CD8-positive, alpha-beta memory T cell (primary cell): ENCODE measurements around the gene NOXO1. TPM values are rescaled to one million over a fixed set of nuclear protein-coding genes. Genes with fewer than 3 reads are reported as not detected.

Experiments used
- CTCF ChIA-PET: fragments of 350-600 bp; sonication (Branson Sonifier 250); formaldehyde crosslinking; loops from one replicate; lab custom pipeline; 2021; ENCODE audit warnings: antibody characterized with exemption; lab: Charles Lee
- POLR2A ChIA-PET: fragments of 350-600 bp; sonication (Branson Sonifier 250); formaldehyde crosslinking; loops from one replicate; lab custom pipeline; 2021; ENCODE audit warnings: antibody characterized with exemption; lab: Charles Lee
- DNase-seq, 5 donors: peaks; one replicate each; pipeline versions ENCODE4 v3.0.0 to v3.0.0-alpha.2; 2020 to 2022; ENCODE audit warnings: mixed read lengths in 1 of 5
- H3K27ac ChIP-seq: one replicate; pipeline ENCODE4 v1.7.0; 2013; ENCODE audit warnings: low read depth, mild to moderate bottlenecking, low read length, moderate library complexity
- H3K27me3 ChIP-seq: 2 replicates; pipeline ENCODE4 v1.7.0; 2013; ENCODE audit warnings: low read length, mild to moderate bottlenecking; ENCODE audit not compliant: insufficient read depth, poor library complexity, severe bottlenecking
- H3K36me3 ChIP-seq: 2 replicates; pipeline ENCODE4 v1.7.0; 2013; ENCODE audit warnings: mild to moderate bottlenecking, low read length, moderate library complexity; ENCODE audit not compliant: insufficient read depth
- H3K4me1 ChIP-seq: 2 replicates; pipeline ENCODE4 v1.7.0; 2013; ENCODE audit warnings: mild to moderate bottlenecking, low read length, moderate library complexity; ENCODE audit not compliant: insufficient read depth
- H3K4me3 ChIP-seq: 2 replicates; pipeline ENCODE4 v1.7.0; 2013; ENCODE audit warnings: mild to moderate bottlenecking, low read length
- H3K9me3 ChIP-seq: 2 replicates; pipeline ENCODE4 v1.7.0; 2013; ENCODE audit warnings: mild to moderate bottlenecking, low read length
- H3K27ac Mint-ChIP-seq, 8 donors: one replicate each; pipeline ENCODE4 v1.8.0; 2020 to 2021; ENCODE audit warnings: mixed read lengths in 8 of 8, mild to moderate bottlenecking in 6 of 8, inconsistent platforms in 3 of 8, moderate library complexity in 3 of 8
- H3K27me3 Mint-ChIP-seq, 2 donors: one replicate each; pipeline ENCODE4 v1.8.0; 2020 to 2021; ENCODE audit warnings: mixed read lengths in 2 of 2, mild to moderate bottlenecking in 1 of 2, moderate library complexity in 1 of 2
- H3K36me3 Mint-ChIP-seq, 3 donors: one replicate each; pipeline ENCODE4 v1.8.0; 2020 to 2021; ENCODE audit warnings: mixed read lengths in 3 of 3, inconsistent platforms in 1 of 3, mild to moderate bottlenecking in 1 of 3
- H3K4me1 Mint-ChIP-seq, 3 donors: one replicate each; pipeline ENCODE4 v1.8.0; 2020 to 2021; ENCODE audit warnings: mixed read lengths in 3 of 3, inconsistent platforms in 1 of 3, mild to moderate bottlenecking in 1 of 3
- H3K4me3 Mint-ChIP-seq, 7 donors: one replicate each; pipeline ENCODE4 v1.8.0; 2020 to 2021; ENCODE audit warnings: mixed read lengths in 7 of 7, mild to moderate bottlenecking in 6 of 7, moderate library complexity in 4 of 7, inconsistent platforms in 2 of 7
- H3K9me3 Mint-ChIP-seq, 5 donors: one replicate each; pipeline ENCODE4 v1.8.0; 2020 to 2022; ENCODE audit warnings: mixed read lengths in 5 of 5, mild to moderate bottlenecking in 3 of 5, moderate library complexity in 2 of 5, inconsistent platforms in 1 of 5
- polyA plus RNA-seq: library from polyadenylated mRNA; unstranded; fragments of 300-500 nt; fragmentation: Illumina TruSeq; gene quantifications from one replicate; pipeline ENCODE4 v1.2.3, GENCODE V29; 2021
- total RNA-seq, 2 experiments: library from RNA; stranded (reverse); gene quantifications; one replicate each; pipeline ENCODE4 v1.2.3, GENCODE V29; 2021

NOXO1 gene
- total and polyA plus RNA-seq, 3 experiments from 2014 or later = 0.47 to 0.48 TPM; not detected in 1

- Histone ChIP-seq H3K9me3 (no peaks in the 10 kb centered on the region), H3K27me3 (peaks cover 16% of the 10 kb centered on the region), H3K4me3 (no peak overlapping the region), H3K36me3 (peaks cover 11% of the 10 kb centered on the region), H3K27ac (no peak overlapping the region), H3K4me1 (peaks cover 20% of the 10 kb centered on the region)
- Mint-ChIP-seq H3K27me3 (peaks cover 13 to 16% of the 10 kb centered on the region in 2 donors), H3K4me3 (no peak overlapping the region), H3K27ac (no peak overlapping the region), H3K36me3 (peaks cover 0 to 32% (median 2%) of the 10 kb centered on the region in 3 donors), H3K9me3 (no peaks in the 10 kb centered on the region), H3K4me1 (peaks cover 8 to 23% (median 12%) of the 10 kb centered on the region in 3 donors)
- no peak for DNase-seq
- POLR2A ChIA-PET = interaction anchor here (0.7 to 1.4 kb wide), 3 partner anchors 11 to 234 kb away, joined by 3 to 4 read pairs (median 3); partner anchors contain the start of gene PGP
- CTCF ChIA-PET = interaction anchor here (1.5 kb wide), 1 partner anchor 23 kb away, joined by 4 read pairs; no protein-coding TSS in a partner anchor
Measured at GRCh38 chr16:1980770-1981087, 540 bp downstream of the NOXO1 start.

GRCh38 chr16:1980030-1980769 is 1.1 kb downstream of the NOXO1 start:
- Histone ChIP-seq H3K9me3 (no peaks in the 10 kb centered on the region), H3K27ac (no peak overlapping the region), H3K27me3 (peaks cover 16% of the 10 kb centered on the region), H3K36me3 (peaks cover 15% of the 10 kb centered on the region), H3K4me1 (peaks cover 18% of the 10 kb centered on the region), H3K4me3 (no peak overlapping the region)
- Mint-ChIP-seq H3K4me1 (peaks cover 8 to 19% (median 12%) of the 10 kb centered on the region in 3 donors), H3K27me3 (peaks cover 12 to 16% of the 10 kb centered on the region in 2 donors), H3K36me3 (peaks cover 0 to 34% (median 2%) of the 10 kb centered on the region in 3 donors), H3K4me3 (no peak overlapping the region), H3K27ac (no peak overlapping the region), H3K9me3 (no peaks in the 10 kb centered on the region)
- ChIA-PET POLR2A (interaction anchor here (0.7 kb wide), 1 partner anchor 235 kb away, joined by 3 read pairs; the partner anchor contains the start of gene PGP), CTCF (interaction anchor here (1.5 kb wide), 1 partner anchor 23 kb away, joined by 4 read pairs; no protein-coding TSS in a partner anchor)
- no peak for DNase-seq

- ChIA-PET CTCF (interaction anchor here (1.5 kb wide), 1 partner anchor 24 kb away, joined by 4 read pairs; no protein-coding TSS in a partner anchor), POLR2A (interaction anchor here (0.5 to 1.7 kb wide), 2 partner anchors 43 to 197 kb away, joined by 3 to 4 read pairs; partner anchors contain the start of genes NUBP2 and SPSB3)
- Histone ChIP-seq H3K27ac (no peak overlapping the region), H3K4me1 (peaks cover 11% of the 10 kb centered on the region), H3K27me3 (peaks cover 16% of the 10 kb centered on the region), H3K4me3 (no peak overlapping the region), H3K9me3 (no peaks in the 10 kb centered on the region), H3K36me3 (peaks cover 20% of the 10 kb centered on the region)
- Mint-ChIP-seq H3K4me3 (peak overlapping the region in 1 of 7 donors; percentile 32), H3K36me3 (peaks cover 0 to 40% (median 2%) of the 10 kb centered on the region in 3 donors), H3K27ac (no peak overlapping the region), H3K27me3 (peaks cover 12 to 16% of the 10 kb centered on the region in 2 donors), H3K4me1 (peaks cover 2 to 12% (median 6%) of the 10 kb centered on the region in 3 donors), H3K9me3 (no peaks in the 10 kb centered on the region)
- DNase-seq = no peak
Measured at GRCh38 chr16:1979271-1980029, 1.8 kb downstream of the NOXO1 start.

- CTCF ChIA-PET = no interaction called here
- H3K27me3 ChIP-seq = peaks cover 16% of the 10 kb centered on the region
- H3K4me1 ChIP-seq = peaks cover 9% of the 10 kb centered on the region
- POLR2A ChIA-PET = interaction anchor here (0.5 to 1.7 kb wide), 2 partner anchors 44 to 196 kb away, joined by 3 to 4 read pairs; partner anchors contain the start of genes NUBP2 and SPSB3
- peaks cover 2 to 11% (median 6%) of the 10 kb centered on the region in 3 donors for H3K4me1 Mint-ChIP-seq
- no peaks in the 10 kb centered on the region for H3K9me3 Mint-ChIP-seq
- peaks cover 12 to 16% of the 10 kb centered on the region in 2 donors for H3K27me3 Mint-ChIP-seq
- H3K4me3 ChIP-seq = no peak overlapping the region
- H3K36me3 Mint-ChIP-seq = peaks cover 0 to 45% (median 2%) of the 10 kb centered on the region in 3 donors
- no peak overlapping the region for H3K4me3 Mint-ChIP-seq
- H3K27ac ChIP-seq = no peak overlapping the region
- DNase-seq = no peak
- no peaks in the 10 kb centered on the region for H3K9me3 ChIP-seq
- no peak overlapping the region for H3K27ac Mint-ChIP-seq
- H3K36me3 ChIP-seq = peaks cover 20% of the 10 kb centered on the region
Measured at GRCh38 chr16:1978476-1979120, 2.7 kb downstream of the NOXO1 start.

- DNase-seq = no peak
- Histone ChIP-seq H3K4me1 (peaks cover 6% of the 10 kb centered on the region), H3K4me3 (no peak overlapping the region), H3K27ac (no peak overlapping the region), H3K27me3 (peaks cover 16% of the 10 kb centered on the region), H3K36me3 (peaks cover 20% of the 10 kb centered on the region), H3K9me3 (no peaks in the 10 kb centered on the region)
- peaks cover 0 to 48% (median 2%) of the 10 kb centered on the region in 3 donors for H3K36me3 Mint-ChIP-seq
- CTCF ChIA-PET = interaction anchor here (1.1 kb wide), 1 partner anchor 26 kb away, joined by 3 read pairs; no protein-coding TSS in a partner anchor
- H3K4me1 Mint-ChIP-seq = peaks cover 2 to 6% (median 3%) of the 10 kb centered on the region in 3 donors
- no peak overlapping the region for H3K27ac Mint-ChIP-seq
- peaks cover 12% of the 10 kb centered on the region in 2 donors for H3K27me3 Mint-ChIP-seq
- H3K4me3 Mint-ChIP-seq = no peak overlapping the region
- no peaks in the 10 kb centered on the region for H3K9me3 Mint-ChIP-seq
- POLR2A ChIA-PET = no interaction called here
Measured at GRCh38 chr16:1977875-1978268, 3.4 kb downstream of the NOXO1 start.

- CTCF ChIA-PET = interaction anchor here (1.0 to 1.1 kb wide), 2 partner anchors 27 to 163 kb away, joined by 3 to 4 read pairs; no protein-coding TSS in a partner anchor
- no peaks in the 10 kb centered on the region for H3K9me3 Mint-ChIP-seq
Measured at GRCh38 chr16:1976951-1977874, 4.1 kb downstream of the NOXO1 start.

GRCh38 chr16:1976216-1976520 is 5.1 kb downstream of the NOXO1 start:
- CTCF ChIA-PET = no interaction called here
- no peak overlapping the region for H3K27ac ChIP-seq
- POLR2A ChIA-PET = interaction anchor here (1.4 kb wide), 1 partner anchor 11 kb away, joined by 5 read pairs; the partner anchor contains the start of gene RPS2
- Mint-ChIP-seq H3K27me3 (peaks cover 6 to 13% of the 10 kb centered on the region in 2 donors), H3K4me3 (no peak overlapping the region), H3K4me1 (peaks cover 13 to 15% (median 14%) of the 10 kb centered on the region in 3 donors), H3K36me3 (peaks cover 0 to 57% (median 2%) of the 10 kb centered on the region in 3 donors), H3K9me3 (peaks cover 0 to 5% (median 0%) of the 10 kb centered on the region in 5 donors), H3K27ac (no peak overlapping the region)
- no peak overlapping the region for H3K4me3 ChIP-seq
- no peak for DNase-seq
- H3K36me3 ChIP-seq = peaks cover 20% of the 10 kb centered on the region
- no peaks in the 10 kb centered on the region for H3K9me3 ChIP-seq
- peaks cover 8% of the 10 kb centered on the region for H3K27me3 ChIP-seq
- H3K4me1 ChIP-seq = peaks cover 12% of the 10 kb centered on the region

More at GRCh38 chr16:1976951-1977874, 4.1 kb downstream of the NOXO1 start:
- H3K4me1 Mint-ChIP-seq = peaks cover 6% of the 10 kb centered on the region in 3 donors
- POLR2A ChIA-PET = interaction anchor here (1.4 kb wide), 1 partner anchor 13 kb away, joined by 5 read pairs; the partner anchor contains the start of gene RPS2
- H3K36me3 ChIP-seq = peaks cover 20% of the 10 kb centered on the region
- H3K4me3 Mint-ChIP-seq = no peak overlapping the region
- H3K27ac Mint-ChIP-seq = no peak overlapping the region
- H3K27me3 ChIP-seq = peaks cover 16% of the 10 kb centered on the region
- no peak overlapping the region for H3K27ac ChIP-seq
- H3K36me3 Mint-ChIP-seq = peaks cover 0 to 51% (median 2%) of the 10 kb centered on the region in 3 donors
- H3K4me1 ChIP-seq = peaks cover 9% of the 10 kb centered on the region
- no peak for DNase-seq
- no peaks in the 10 kb centered on the region for H3K9me3 ChIP-seq
- no peak overlapping the region for H3K4me3 ChIP-seq
- H3K27me3 Mint-ChIP-seq = peaks cover 11 to 12% of the 10 kb centered on the region in 2 donors
